GM21367 (cell line): ENCODE data around the gene ARHGAP40.
A peak's percentile ranks its signal among the peaks of the same experiment; 100 is the strongest.

Experiments used
- ATAC-seq: cut with Tn5 transposase; IDR thresholded peaks from one replicate; pipeline ENCODE4 v1.9.1; 2021; ENCODE audit not compliant: unreplicated experiment

Gene ARHGAP40

DNA sequence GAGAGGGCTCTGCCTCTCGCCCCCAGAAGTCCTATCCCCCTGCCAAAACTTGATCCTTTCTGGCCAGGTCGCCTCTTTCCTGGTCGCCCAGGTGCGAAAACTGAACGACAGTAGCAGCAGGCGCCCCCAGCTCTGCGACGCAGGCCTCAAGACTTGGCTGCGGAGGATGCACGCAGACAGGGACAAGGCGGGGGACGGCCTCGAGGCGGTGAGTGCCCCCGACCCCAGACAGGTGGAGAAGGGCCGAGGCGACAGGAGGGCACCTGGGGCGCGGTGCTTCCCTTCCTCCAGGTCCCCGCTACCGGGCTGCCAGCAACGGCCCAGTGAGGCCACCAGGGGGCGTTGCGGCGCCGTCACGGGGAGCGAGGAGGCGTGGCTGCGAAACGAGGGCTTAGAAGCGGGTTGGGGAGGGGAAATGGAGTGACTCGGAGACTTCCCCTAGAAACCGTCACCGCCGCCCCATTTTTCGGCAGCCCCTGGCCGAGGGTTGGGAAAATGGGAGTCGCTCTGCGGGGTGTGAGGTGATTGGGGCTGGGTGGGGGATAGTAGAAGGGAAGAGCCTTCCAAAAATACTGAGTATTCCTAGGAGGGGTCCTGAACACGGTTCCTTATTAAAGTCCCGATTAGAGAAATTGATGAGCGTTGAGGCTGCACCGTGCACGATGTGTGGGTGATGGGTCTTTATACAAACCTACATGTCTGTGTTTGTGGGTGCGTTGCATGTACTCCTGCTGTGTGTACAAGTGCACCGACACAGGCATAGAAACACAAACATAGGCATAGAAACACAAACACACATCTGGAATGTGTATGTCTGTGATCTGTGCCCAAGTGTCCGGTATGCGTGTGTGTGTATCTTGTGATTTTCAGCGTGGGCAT is 44.6 kb downstream of the ARHGAP40 start:
- ATAC-seq: peak; percentile 59

DNA sequence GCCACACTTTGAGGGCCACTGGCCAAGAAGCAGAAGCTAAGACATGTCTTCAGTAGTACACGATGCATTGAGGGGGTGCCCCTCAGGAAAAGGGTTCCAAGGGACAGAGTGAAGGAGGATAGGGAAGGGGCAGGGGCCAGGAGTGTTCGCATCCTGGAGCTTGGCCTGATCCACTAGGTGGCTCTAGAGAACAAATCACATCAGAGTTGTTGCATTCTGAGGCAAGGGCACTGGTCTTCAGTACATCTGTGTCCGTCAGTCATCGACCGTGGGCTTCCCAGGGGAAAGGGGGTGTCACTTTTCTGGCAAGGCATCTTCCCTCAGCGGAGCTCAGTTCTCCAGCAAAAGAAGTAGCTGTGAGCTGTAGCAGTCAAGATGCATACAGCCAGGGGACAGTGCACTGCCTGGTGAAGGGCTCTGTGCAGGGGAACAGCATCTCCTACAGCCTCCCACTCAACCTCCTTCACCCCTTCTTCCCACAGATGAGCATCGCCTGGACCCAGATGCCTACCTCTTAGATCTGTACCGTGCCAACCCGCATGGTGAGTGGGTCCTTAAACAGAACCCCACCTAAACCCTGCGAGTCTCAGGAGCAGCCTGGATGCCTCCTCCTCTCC is 47.8 kb downstream of the ARHGAP40 start:
- ATAC-seq: no peak

DNA sequence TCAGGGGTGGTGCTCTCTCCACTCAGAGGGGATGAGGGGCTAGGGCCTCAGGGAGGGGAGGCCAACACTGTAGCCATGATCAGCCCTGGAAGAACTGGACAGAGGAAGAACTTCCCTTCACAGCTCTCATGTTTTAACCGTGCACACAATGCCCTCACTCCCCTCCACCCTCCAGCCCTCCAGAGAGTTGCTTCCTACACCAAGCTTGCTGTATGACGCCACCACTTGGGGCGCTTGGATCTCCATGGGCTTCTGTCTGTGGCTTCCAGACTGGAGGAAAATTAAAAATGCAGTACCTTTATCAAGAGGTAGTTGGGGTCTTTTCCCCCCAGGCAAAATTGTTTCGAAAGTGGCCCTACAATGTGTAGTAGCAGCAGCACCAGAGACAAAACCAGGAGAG is 48.4 kb downstream of the ARHGAP40 start:
- no peak for ATAC-seq

DNA sequence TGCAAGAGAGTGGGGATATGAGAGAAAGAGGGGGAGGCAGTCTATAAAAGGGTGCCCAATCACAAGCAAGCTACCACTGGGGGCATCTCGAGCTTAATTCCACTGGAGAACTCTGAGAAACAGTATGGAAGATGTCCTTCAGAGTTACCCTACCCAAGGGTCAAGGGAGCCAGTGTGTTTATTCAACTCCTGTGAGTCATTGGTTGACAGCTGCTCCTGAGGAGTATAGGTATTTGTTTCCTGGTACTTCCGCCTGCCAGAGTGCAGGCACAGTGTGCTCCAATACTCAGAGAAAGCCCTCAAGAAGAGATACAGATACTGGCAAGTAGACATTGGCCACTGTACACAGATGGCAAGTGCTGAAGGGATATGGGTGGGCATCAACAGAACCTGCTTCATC is 49.5 kb downstream of the ARHGAP40 start:
- no peak for ATAC-seq

DNA sequence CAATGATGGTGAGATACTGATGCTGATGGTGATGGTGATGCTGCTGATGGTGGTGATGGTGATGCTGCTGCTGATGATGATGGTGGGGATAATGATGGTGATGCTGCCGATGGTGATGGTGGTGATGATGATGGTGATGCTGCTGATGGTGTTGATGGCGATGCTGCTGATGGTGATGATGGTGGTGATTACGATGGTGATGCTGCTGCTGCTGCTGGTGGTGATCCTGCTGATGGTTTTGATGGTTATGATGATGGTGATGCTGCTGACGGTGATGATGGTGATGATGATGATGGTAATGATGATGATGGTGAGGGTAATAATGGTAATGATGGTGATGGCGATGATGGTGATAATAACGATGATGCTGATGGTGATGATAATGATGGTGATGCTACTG is 50.0 kb downstream of the ARHGAP40 start:
- no peak for ATAC-seq

DNA sequence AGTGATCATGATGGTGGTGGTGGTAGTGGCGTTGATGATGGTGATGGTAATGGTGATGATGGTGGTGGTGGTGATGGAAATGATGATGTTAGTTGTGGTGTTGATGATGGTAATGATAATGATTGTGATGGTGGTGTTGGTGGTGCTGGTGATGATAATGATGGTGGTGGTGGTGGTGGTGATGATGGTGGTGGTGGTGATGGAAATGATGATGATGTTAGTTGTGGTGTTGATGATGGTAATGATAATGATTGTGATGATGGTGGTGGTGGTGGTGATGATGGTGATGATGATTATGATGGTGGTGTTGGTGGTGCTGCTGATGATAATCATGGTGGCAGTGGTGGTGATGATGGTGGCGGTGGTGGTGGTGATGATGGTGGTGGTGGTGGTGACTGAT is 51.4 kb downstream of the ARHGAP40 start:
- no peak for ATAC-seq

DNA sequence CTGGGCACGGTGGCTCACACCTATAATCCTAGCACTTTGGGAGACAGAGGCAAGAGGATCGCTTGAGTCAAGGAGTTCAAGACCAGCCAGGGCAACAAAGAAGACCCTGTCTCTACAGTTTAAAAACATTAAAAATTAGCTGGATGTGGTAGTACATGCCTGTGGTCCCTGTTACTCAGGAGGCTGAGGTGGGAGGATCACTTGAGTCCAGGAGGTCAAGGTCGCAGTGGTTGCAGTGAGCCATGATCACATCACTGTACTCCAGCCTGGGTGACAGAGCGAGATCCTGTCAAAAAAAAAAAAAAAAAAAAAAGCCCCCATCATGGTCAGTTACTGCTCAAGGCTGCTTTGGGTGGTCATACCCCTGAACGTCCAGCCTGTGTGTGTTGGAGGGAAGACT is 55.8 kb downstream of the ARHGAP40 start:
- ATAC-seq: no peak

DNA sequence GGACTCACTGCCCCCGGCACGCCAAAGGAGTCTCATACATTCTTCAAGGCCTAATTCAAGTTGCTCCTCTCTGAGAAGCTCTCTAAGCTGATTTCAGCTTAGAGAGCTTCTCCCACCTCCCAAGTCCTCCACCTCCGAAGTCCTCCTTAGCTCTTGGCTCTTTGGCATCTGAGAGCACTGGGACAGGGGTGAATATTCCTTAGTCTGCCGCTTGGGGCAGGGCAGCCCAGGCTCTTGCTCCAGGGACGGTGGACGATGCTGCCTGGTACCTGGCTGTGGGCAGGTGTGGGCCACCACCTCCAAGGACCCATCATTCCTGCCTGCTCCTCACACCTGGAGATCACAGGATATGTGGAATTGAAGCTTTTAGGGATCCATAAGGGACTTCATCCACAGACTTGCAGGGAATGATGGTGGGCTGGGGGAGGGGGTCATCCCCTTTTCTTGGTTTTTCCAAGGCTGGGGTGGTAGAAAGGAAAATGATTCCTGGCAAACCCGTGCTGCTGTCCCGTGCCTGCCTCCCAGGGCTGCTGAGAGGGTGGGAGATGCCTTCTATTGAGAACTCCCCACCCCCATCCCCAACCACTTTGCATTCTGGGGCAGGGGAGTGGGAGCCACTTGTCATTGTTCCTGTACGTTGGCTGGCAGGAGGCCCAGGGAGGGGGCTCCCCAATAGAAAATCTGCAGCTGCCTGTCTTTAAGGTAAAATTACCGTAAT is 57.4 kb downstream of the ARHGAP40 start:
- no peak for ATAC-seq

DNA sequence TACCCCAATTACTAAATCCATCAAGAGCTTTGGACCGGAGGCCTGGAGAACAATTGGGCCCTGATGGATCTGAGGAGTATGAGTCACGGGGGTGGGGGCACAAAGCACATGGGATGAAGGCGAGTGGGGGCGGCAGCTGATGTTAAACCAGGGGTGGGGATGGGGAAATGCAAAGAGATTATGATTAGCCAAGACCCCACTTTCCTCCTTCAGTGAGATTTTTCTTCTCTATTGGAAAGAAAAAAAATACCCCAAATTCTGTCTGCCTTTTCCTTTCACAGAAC is 57.9 kb downstream of the ARHGAP40 start:
- no peak for ATAC-seq

DNA sequence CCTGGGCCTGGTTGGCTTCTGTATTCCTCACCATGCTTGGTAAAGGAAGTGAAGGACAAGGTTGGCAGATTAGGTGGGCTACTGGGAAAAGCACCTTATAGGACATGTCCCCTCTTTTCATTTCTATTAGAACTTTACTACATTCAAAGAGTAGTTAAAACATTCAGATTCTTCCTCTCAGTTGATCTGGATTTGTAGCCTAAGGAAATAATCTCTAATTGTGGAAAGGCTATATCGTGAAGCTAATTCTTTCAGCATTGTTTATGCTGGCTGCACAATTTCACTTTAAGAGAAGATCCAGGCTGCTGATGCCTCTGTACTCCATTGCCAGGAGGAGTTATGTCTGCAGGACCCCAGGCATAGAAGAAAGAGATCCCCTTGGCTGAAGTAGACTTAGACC is 58.8 kb downstream of the ARHGAP40 start:
- ATAC-seq: no peak

DNA sequence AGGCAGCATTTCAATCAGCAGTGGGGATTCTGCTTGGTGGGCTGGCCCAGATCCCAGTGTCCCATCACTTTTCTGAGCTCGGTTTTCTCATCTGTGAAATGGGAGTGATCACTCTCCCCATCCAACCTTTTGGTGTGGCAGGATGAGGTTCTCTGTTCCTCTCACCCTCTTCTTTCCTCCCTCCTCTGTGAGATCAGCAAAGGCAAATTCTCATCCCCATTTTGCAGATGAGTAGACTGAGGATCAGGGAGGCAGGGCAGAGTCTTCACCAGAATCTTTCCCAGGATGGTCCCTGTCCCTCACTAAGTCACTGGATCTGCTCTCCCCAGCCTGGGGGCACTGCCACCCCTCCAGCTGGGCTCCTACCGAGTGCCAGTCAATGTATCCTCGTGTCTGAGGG is 62.1 kb downstream of the ARHGAP40 start:
- no peak for ATAC-seq

DNA sequence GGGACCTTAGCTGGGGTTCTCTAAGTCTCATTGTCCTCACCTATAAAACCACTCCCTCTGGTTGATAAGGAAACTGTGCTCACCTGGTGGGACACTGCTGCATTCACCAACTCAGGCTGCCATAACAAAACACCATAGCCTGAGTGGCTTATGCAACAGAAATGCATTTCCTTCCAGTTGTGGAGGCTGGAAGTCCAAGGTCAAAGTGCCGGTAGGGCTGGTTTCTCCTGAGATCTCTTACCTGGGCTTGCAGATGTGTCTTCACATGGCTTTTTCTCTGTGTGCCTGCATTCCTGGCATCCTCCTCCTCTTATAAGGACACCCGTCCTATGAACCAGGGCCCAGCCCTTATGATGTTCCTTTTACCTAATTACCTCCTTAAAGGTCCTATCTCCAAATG is 62.7 kb downstream of the ARHGAP40 start:
- ATAC-seq: no peak

DNA sequence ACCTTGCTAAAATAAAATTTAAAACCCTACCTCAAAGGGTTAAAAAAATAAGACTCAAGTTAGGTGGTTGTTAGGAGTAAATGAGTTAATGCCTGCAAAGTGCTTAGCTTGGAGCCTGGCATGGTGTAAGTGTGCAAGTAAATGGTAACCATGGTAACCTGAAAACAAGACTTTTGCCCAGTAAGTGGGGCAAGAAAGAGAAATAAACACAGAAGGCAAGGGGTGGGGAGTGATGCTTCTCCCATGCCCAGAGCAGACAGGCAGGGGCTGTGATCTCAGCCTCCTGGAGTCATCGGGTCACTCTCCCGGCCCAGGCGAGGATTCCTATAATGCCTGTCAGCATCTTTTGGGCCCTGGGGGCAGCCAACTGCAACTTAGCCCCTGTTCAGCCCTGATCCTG is 63.5 kb downstream of the ARHGAP40 start:
- ATAC-seq: no peak

DNA sequence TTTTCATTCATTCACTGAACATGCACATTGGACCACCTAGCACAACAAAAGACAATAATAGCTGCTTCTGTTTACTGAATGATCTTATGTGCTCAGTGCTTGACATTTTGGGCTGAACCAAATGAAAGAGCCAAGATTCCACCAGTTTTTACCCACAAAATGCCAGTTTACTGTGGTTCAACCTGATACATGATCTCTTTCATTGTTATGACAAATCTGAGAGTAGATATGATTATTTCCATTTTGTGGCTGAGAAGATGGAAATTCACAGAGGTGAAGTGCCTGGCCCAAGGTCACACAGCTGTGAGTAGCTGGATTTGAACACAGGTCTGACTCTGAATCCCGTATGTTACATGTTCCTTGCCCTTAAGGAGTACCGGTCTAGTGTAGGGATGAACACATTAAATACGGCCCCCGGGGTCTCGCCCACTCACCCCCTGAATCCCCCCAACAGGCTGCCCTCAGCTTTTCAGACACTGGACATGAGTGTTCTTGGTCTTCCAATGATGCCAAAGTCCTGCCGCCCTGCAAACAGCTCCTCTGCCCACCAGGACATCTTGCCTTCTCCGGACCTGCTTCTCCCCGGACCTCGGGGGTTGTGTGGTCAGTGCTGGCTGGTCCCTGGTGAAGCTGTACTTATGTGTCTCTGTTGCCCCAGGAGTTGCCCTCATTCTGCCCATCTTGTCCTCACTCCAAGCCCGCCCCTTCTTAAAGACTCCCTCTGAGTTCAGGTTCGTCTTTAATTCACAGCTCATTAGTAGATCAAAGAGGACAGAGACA is 64.1 kb downstream of the ARHGAP40 start:
- ATAC-seq: no peak

DNA sequence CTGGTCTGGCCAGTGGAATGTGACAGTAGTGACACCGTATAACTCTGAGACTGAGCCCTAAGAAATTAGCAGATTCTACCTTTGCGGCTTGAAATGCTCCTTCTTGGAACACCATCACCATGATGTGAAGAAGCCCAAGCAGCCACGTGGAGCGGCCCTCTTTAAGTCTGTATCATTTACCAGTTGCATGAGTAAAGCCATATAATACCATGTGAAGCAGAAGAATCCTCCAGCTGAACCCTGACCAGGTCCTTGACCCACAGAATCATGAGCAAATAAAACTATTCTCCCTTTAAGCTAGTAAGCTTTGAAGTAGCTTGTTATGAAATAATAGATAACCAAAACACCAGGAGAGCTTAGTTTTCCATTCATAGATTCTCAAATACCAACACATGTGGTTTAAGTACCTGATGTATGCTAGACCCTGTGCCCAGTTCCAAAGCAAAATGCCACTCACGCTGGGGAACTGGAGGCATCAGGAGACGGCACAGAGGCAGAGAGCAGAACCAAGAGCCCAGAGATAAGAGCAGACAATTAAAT is 65.9 kb downstream of the ARHGAP40 start:
- no peak for ATAC-seq

DNA sequence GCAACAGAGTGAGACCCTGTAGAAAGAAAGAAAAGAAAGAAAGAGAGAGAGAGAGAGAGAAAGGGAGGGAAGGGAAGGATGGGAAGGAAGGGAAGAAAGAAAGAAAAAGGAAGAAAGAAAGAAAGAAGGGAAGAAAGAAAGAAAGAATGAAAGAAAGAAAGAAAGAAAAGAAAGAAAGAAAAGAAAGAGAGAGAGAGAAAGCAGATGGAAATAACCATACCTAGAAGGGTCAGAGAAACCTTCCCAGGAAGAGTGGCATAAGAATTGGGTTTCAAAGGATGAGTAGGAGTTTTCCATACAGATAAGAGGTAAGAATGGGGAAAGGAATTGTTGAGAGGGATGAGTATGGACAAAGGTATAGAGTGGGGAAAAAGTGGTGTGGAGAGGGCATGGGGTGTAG is 68.1 kb downstream of the ARHGAP40 start:
- ATAC-seq: no peak

DNA sequence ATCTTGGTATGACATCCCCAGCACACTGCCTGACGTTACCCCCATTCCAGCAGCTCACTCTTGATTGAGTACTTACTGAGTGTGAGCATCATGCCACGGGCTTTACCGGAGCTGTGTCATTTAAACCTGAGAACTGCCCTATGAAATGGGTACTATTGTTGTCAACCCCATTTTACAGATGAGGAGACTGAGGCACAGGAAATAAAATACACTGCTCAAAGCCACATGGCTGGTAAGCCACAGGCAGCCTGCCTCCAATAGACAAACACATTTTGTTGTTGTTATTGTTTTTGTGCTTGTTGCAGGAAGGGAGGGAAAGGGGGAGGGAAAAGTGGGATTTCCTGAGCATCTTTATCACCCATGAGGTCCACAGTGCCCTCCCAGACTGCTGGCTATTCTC is 69.2 kb downstream of the ARHGAP40 start:
- ATAC-seq: no peak

DNA sequence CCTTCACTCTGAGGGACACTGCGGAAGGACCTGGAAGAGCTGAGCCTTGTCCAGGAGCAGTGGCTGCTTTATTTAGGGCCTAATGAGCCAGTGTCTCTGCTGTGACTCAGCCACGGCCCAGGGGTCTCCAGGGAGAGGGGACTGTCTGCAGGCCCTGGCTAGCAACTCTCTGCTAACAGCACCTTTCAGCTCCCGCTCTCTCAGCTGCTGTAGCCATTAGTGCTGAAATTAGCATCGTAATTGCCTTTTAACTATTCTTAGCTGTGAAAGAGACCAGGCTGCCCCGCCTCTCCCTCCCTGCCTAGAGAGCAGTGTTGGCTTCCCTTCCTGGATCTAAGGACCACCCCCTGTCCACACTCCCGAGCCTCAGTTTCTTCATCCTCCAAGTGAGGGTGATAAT is 69.6 kb downstream of the ARHGAP40 start:
- ATAC-seq: no peak

DNA sequence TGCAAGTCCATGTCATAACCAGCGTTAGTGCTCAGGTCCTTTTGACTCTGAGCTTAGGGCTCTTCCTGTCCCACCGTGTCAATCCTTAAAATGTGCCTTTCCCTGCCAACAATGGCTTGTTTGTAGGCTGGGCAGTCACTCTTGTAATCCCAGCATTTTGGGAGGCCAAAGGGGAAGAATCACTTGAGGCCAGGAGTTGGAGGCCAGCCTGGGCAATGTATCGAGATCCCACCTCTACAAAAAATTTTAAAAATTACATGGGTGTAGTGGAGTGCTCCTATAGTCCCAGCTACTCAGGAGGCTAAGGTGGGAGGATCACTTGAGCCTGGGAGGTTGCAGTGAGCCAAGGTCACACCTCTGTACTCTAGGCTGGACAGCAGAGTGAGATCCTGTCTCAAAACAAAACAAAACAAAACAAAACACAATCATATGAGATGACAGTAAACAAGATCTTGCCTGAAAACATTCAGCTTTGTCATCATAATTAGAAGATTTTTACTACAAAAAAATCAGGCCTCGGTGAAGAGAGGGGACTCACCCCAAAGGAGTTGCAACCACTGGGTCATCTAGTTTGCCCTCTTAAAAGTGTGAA is 70.2 kb downstream of the ARHGAP40 start:
- no peak for ATAC-seq

DNA sequence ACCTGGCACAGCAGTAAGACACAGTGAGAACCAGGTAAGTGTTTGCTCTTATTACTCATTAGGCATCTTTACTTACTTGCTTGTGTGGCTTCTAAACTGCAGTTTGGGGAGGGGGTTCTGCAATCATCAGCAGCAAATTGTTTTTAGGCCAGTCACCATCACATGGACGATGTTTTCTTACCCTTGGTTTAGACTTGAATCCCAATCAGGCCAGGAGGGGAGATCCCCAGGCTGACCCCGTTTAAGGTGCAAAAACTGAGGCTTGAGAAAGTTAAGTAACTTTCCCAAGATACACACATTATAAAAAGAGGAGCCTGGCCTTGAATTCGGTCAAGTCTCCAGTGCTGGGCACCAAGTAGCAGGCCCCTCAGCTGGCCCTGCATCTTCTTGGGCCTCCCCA is 70.9 kb downstream of the ARHGAP40 start:
- no peak for ATAC-seq

DNA sequence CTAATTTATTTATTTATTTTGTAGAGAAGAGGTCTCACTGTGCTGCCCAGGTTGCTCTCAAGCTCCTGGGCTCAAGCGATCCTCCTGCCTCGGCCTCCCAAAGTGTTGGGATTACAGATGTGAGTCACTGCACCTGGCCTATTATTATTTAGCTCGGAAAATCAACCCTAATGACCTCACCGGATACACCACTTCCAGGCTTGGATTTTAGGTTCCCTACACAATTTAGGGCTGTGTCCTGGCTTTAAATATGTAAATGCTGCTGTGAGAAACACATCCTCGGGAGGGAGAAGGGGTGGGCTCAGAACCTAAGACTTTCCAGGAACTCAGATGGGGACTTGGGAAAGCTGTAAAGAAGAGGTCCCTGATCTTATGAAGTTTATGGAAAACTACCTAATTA is 71.7 kb downstream of the ARHGAP40 start:
- no peak for ATAC-seq
